Glutamatergic neuron (in vitro differentiated cells): ENCODE data around the gene DNAH14. TPM values are rescaled to one million over a fixed set of nuclear protein-coding genes. Genes with fewer than 3 reads are reported as not detected.
"Not testable (repeated sequence)": the region's sequence is repeated elsewhere in the genome, so short reads cannot be mapped to it uniquely, and the experiment has no call there.

Experiments
- DNase-seq: peaks from one replicate; pipeline ENCODE4 v3.0.0; 2022
- H3K27ac Mint-ChIP-seq: one replicate; pipeline ENCODE4 v1.8.0; 2020; ENCODE audit warnings: mild to moderate bottlenecking, mixed read lengths, inconsistent platforms; ENCODE audit not compliant: unreplicated experiment
- H3K27me3 Mint-ChIP-seq: one replicate; pipeline ENCODE4 v1.8.0; 2020; ENCODE audit warnings: mild to moderate bottlenecking, moderate library complexity, mixed read lengths, inconsistent platforms; ENCODE audit not compliant: unreplicated experiment
- H3K36me3 Mint-ChIP-seq: one replicate; pipeline ENCODE4 v1.8.0; 2020; ENCODE audit warnings: mild to moderate bottlenecking, mixed read lengths, inconsistent platforms; ENCODE audit not compliant: unreplicated experiment
- H3K4me1 Mint-ChIP-seq: one replicate; pipeline ENCODE4 v1.8.0; 2020; ENCODE audit warnings: mild to moderate bottlenecking, low read depth, mixed read lengths, inconsistent platforms; ENCODE audit not compliant: unreplicated experiment
- H3K4me3 Mint-ChIP-seq: one replicate; pipeline ENCODE4 v1.8.0; 2020; ENCODE audit warnings: mild to moderate bottlenecking, mixed read lengths, inconsistent platforms; ENCODE audit not compliant: unreplicated experiment
- H3K9me3 Mint-ChIP-seq: one replicate; pipeline ENCODE4 v1.8.0; 2020; ENCODE audit warnings: mild to moderate bottlenecking, moderate library complexity, mixed read lengths, inconsistent platforms; ENCODE audit not compliant: unreplicated experiment
- total RNA-seq: library from RNA; stranded (reverse); fragmentation: NEBNext Ultra II Directional; extraction: Animal tissue kit (Norgen Biotek cat#: 25700); gene quantifications from one replicate; pipeline ENCODE4 v1.2.1, GENCODE V29; 2021; ENCODE audit not compliant: unreplicated experiment
- TF ChIP-seq, protein P1 (sequence below): fragments of 200-600 bp; sonication (generic); IDR thresholded peaks from one replicate; pipeline ENCODE4 v1.5.0; 2021; ENCODE audit not compliant: partially characterized antibody, unreplicated experiment

Gene DNAH14
- total RNA-seq, 1 donor from 2014 or later: 36.6 TPM

- no peaks in the 10 kb centered on the region for H3K27me3 Mint-ChIP-seq
- H3K9me3 Mint-ChIP-seq: no peaks in the 10 kb centered on the region
- TF ChIP-seq, protein P1, sequence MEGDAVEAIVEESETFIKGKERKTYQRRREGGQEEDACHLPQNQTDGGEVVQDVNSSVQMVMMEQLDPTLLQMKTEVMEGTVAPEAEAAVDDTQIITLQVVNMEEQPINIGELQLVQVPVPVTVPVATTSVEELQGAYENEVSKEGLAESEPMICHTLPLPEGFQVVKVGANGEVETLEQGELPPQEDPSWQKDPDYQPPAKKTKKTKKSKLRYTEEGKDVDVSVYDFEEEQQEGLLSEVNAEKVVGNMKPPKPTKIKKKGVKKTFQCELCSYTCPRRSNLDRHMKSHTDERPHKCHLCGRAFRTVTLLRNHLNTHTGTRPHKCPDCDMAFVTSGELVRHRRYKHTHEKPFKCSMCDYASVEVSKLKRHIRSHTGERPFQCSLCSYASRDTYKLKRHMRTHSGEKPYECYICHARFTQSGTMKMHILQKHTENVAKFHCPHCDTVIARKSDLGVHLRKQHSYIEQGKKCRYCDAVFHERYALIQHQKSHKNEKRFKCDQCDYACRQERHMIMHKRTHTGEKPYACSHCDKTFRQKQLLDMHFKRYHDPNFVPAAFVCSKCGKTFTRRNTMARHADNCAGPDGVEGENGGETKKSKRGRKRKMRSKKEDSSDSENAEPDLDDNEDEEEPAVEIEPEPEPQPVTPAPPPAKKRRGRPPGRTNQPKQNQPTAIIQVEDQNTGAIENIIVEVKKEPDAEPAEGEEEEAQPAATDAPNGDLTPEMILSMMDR: no peak
- DNase-seq: no peak
- H3K4me3 Mint-ChIP-seq: no peak overlapping the region
- no peaks in the 10 kb centered on the region for H3K36me3 Mint-ChIP-seq
- no peak overlapping the region for H3K27ac Mint-ChIP-seq
- no peaks in the 10 kb centered on the region for H3K4me1 Mint-ChIP-seq
Observed at GRCh38 chr1:225374996-225375395, 445.5 kb downstream of the DNAH14 start.

DNA sequence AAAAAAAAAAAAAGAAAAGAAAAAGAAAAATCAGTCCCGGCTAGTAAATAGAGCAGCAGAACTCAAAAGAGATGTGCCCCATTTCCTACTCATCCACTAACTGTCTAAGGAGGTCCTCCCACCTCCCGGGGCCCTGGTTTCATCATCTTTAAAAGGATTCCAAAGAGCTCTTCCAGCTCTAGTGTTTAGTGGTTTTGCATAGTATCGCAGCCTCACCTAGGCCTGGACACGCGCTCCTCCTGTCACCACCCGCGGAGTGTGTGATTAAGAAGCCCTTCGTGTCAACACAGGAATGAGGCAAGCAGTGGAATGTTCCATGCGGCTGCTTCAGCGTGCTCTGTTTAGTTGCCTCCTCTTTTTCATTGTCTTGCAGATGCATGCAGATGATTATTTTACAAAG, 449.4 kb downstream of the DNAH14 start:
- TF ChIP-seq, protein P1: no peak
- no peak overlapping the region for H3K27ac Mint-ChIP-seq
- no peaks in the 10 kb centered on the region for H3K36me3 Mint-ChIP-seq
- no peaks in the 10 kb centered on the region for H3K27me3 Mint-ChIP-seq
- H3K4me3 Mint-ChIP-seq: no peak overlapping the region
- H3K9me3 Mint-ChIP-seq: no peaks in the 10 kb centered on the region
- DNase-seq: no peak
- H3K4me1 Mint-ChIP-seq: no peaks in the 10 kb centered on the region

DNA sequence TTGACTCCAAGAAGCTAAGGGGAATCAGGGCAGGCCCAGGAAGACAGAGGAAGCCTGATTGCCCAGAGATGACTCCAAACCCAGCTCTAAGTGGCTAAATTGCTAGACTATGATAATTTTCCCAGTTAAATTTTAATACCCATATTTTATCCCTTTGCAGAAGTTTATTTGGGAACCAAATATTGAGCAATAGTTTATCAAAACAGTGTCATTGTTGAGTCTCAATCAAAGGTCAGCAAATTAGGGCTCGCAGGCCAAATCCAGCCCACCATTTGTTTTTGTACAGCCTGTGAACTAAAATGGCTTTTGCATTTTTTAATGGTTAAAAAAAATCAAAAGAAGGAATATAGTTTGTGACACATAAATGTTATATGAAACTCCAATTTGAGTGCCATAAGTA, 451.2 kb downstream of the DNAH14 start:
- Mint-ChIP-seq H3K36me3 (no peaks in the 10 kb centered on the region), H3K27me3 (no peaks in the 10 kb centered on the region), H3K4me3 (no peak overlapping the region), H3K9me3 (no peaks in the 10 kb centered on the region), H3K27ac (no peak overlapping the region), H3K4me1 (no peaks in the 10 kb centered on the region)
- no peak for DNase-seq
- TF ChIP-seq, protein P1: no peak

DNA sequence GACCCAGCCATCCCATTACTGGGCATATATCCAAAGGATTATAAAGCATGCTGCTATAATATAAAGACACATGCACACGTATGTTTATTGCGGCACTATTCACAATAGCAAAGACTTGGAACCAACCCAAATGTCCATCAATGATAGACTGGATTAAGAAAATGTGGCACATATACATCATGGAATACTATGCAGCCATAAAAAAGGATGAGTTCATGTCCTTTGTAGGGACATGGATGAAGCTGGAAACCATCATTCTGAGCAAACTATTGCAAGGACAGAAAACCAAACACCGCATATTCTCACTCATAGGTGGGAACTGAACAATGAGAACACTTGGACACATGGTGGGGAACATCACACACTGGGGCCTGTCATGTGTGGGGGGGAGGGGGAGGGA, 457.4 kb downstream of the DNAH14 start:
- H3K27ac Mint-ChIP-seq, H3K36me3 Mint-ChIP-seq, DNase-seq, H3K4me3 Mint-ChIP-seq, H3K4me1 Mint-ChIP-seq, H3K27me3 Mint-ChIP-seq, H3K9me3 Mint-ChIP-seq: not testable (repeated sequence)

- Mint-ChIP-seq H3K27me3 (peaks cover 3% of the 10 kb centered on the region), H3K27ac (no peak overlapping the region)
Observed at GRCh38 chr1:225388372-225388771, 458.9 kb downstream of the DNAH14 start.

More at GRCh38 chr1:225388372-225388771, 458.9 kb downstream of the DNAH14 start:
- no peak overlapping the region for H3K4me3 Mint-ChIP-seq
- H3K36me3 Mint-ChIP-seq: peaks cover 7% of the 10 kb centered on the region
- peaks cover 5% of the 10 kb centered on the region for H3K9me3 Mint-ChIP-seq
- TF ChIP-seq, protein P1: no peak
- H3K4me1 Mint-ChIP-seq: no peaks in the 10 kb centered on the region
- no peak for DNase-seq
